Liver (tissue), 9 donors: Measurements from ENCODE around the gene ZBED3. TPM values are rescaled to one million over a fixed set of nuclear protein-coding genes. Genes with fewer than 3 reads are reported as not detected.
"Not testable (repeated sequence)": the region's sequence is repeated elsewhere in the genome, so short reads cannot be mapped to it uniquely, and the experiment has no call there.

Experiments
- DNase-seq: peaks from one replicate; pipeline ENCODE4 v3.0.0-alpha.2; 2017; ENCODE audit warnings: low spot score
- H3K27ac ChIP-seq, 2 donors: one replicate each; pipeline ENCODE4 v1.7.0; 2013; ENCODE audit warnings: inconsistent platforms in 2 of 2, low read length in 2 of 2, control low read depth in 1 of 2, low read depth in 1 of 2, mild to moderate bottlenecking in 1 of 2
- H3K27me3 ChIP-seq, 4 donors: one replicate each; pipeline versions ENCODE4 v1.6.1 to v1.7.0; 2013; ENCODE audit warnings: low read length in 3 of 4, inconsistent platforms in 1 of 4, mild to moderate bottlenecking in 1 of 4, moderate library complexity in 1 of 4; ENCODE audit not compliant: control insufficient read depth in 4 of 4, insufficient read depth in 4 of 4
- H3K36me3 ChIP-seq, 4 donors: one replicate each; pipeline versions ENCODE4 v1.6.1 to v1.7.0; 2013; ENCODE audit warnings: low read length in 3 of 4, mild to moderate bottlenecking in 3 of 4, low read depth in 1 of 4, moderate library complexity in 1 of 4; ENCODE audit not compliant: control insufficient read depth in 4 of 4, insufficient read depth in 3 of 4
- H3K4me1 ChIP-seq, 4 donors: one replicate each; pipeline versions ENCODE4 v1.6.1 to v1.7.0; 2013; ENCODE audit warnings: low read length in 3 of 4, mild to moderate bottlenecking in 3 of 4, moderate library complexity in 1 of 4; ENCODE audit not compliant: control insufficient read depth in 4 of 4, insufficient read depth in 4 of 4
- H3K4me3 ChIP-seq, 3 donors: one replicate each; pipeline versions ENCODE4 v1.6.1 to v1.7.0; 2013; ENCODE audit warnings: low read length in 3 of 3, control low read depth in 1 of 3, low read depth in 1 of 3, mild to moderate bottlenecking in 1 of 3
- H3K9ac ChIP-seq, 2 donors: one replicate each; pipeline ENCODE4 v1.7.0; 2013; ENCODE audit warnings: low read length in 2 of 2, mild to moderate bottlenecking in 2 of 2, moderate library complexity in 2 of 2, control low read depth in 1 of 2, low read depth in 1 of 2
- H3K9me3 ChIP-seq, 4 donors: one replicate each; pipeline versions ENCODE4 v1.6.1 to v1.7.0; 2013; ENCODE audit warnings: low read length in 3 of 4; ENCODE audit not compliant: control insufficient read depth in 4 of 4
- ATF3 ChIP-seq: IDR thresholded peaks from 2 replicates; pipeline ENCODE4 v1.6.1; 2016; ENCODE audit warnings: antibody characterized with exemption
- CTCF ChIP-seq: fragments of 150-350 bp; IDR thresholded peaks from 2 replicates; pipeline ENCODE4 v1.5.1; 2017; ENCODE audit warnings: improper control_type of control experiment, low read depth, low read length; ENCODE audit not compliant: missing input control
- EGR1 ChIP-seq, 2 donors: IDR thresholded peaks; 2 replicates each; pipeline ENCODE4 v1.6.1; 2016 to 2018; ENCODE audit warnings: antibody characterized with exemption in 2 of 2, low read depth in 2 of 2
- FOXA1 ChIP-seq: IDR thresholded peaks from 2 replicates; pipeline ENCODE4 v1.6.1; 2016; ENCODE audit warnings: antibody characterized with exemption
- GABPA ChIP-seq, 2 donors: IDR thresholded peaks in 1 of 2; conservative IDR thresholded peaks in 1 of 2; 2 replicates each; pipeline ENCODE4 v1.6.1; 2016; ENCODE audit warnings: antibody characterized with exemption in 2 of 2, mild to moderate bottlenecking in 1 of 2, moderate library complexity in 1 of 2
- HNF4A ChIP-seq, 2 donors: conservative IDR thresholded peaks; 2 replicates each; pipeline ENCODE4 v1.6.1; 2016; ENCODE audit warnings: antibody characterized with exemption in 2 of 2, mild to moderate bottlenecking in 2 of 2
- HNF4G ChIP-seq: IDR thresholded peaks from 2 replicates; pipeline ENCODE4 v1.6.1; 2016; ENCODE audit warnings: antibody characterized with exemption
- NR2F2 ChIP-seq: IDR thresholded peaks from 2 replicates; pipeline ENCODE4 v1.6.1; 2016; ENCODE audit warnings: antibody characterized with exemption
- RAD21 ChIP-seq, 2 donors: IDR thresholded peaks; 2 replicates each; pipeline ENCODE4 v1.6.1; 2016; ENCODE audit warnings: antibody characterized with exemption in 2 of 2, mild to moderate bottlenecking in 2 of 2
- REST ChIP-seq: IDR thresholded peaks from 2 replicates; pipeline ENCODE4 v1.6.1; 2016; ENCODE audit warnings: antibody characterized with exemption, mild to moderate bottlenecking
- SP1 ChIP-seq: IDR thresholded peaks from 2 replicates; pipeline ENCODE4 v1.6.1; 2018; ENCODE audit warnings: antibody characterized with exemption, mild to moderate bottlenecking
- TAF1 ChIP-seq: conservative IDR thresholded peaks from 2 replicates; pipeline ENCODE4 v1.6.1; 2016; ENCODE audit warnings: antibody characterized with exemption, mild to moderate bottlenecking
- YY1 ChIP-seq: IDR thresholded peaks from 2 replicates; pipeline ENCODE4 v1.6.1; 2016; ENCODE audit warnings: antibody characterized with exemption, mild to moderate bottlenecking
- ZBTB33 ChIP-seq: IDR thresholded peaks from 2 replicates; pipeline ENCODE4 v1.6.1; 2016; ENCODE audit warnings: antibody characterized with exemption
- WGBS: extraction: QIAGEN DNeasy Blood & Tissue Kit; methylation state at CpG from one replicate; pipeline ENCODE4 v1.1.7; 2013; 5-methylcytosine and 5-hydroxymethylcytosine counted together
- polyA plus RNA-seq, 2 donors: library from polyadenylated mRNA; stranded (reverse) in 1 of 2; unstranded in 1 of 2; fragments of 200-250 nt in 1 of 2; fragments of >200 nt in 1 of 2; fragmentation: Nextera tagmentation in 1 of 2; extraction: Ambion mirVana in 1 of 2; gene quantifications; one replicate each; pipeline versions ENCODE4 v1.2.1 to v1.2.3, GENCODE V29; 2013 to 2015
- total RNA-seq, 2 donors: library from RNA; depleted of rRNA; stranded (reverse); fragments of >200 nt; gene quantifications; one replicate each; pipeline ENCODE4 v1.2.3, GENCODE V29; 2014
- donor health status: healthy.
- donor health status: healthy.
- donor health status: healthy.
- donor health status: healthy.
- donor health status: healthy.

ZBED3 gene
- total and polyA plus RNA-seq, 4 donors: 2.1 to 5.2 (median 4.0) TPM

GRCh38 chr5:77117161-77117560 is 30.1 kb upstream of the ZBED3 start:
- H3K36me3 ChIP-seq: no peaks in the 10 kb centered on the region
- H3K4me1 ChIP-seq: no peaks in the 10 kb centered on the region
- no peak overlapping the region for H3K4me3 ChIP-seq
- H3K9me3 ChIP-seq: no peaks in the 10 kb centered on the region
- H3K27me3 ChIP-seq: no peaks in the 10 kb centered on the region
- TF ChIP-seq HNF4A (conservative IDR thresholded peaks at IDR 0.05): no peak
- no peak for TF ChIP-seq YY1
- no peak for TF ChIP-seq REST
- no peak for TF ChIP-seq SP1
- no peak for TF ChIP-seq HNF4G
- no peak for TF ChIP-seq EGR1 (IDR thresholded peaks at IDR 0.05; ENCODE audit: low read depth in 2 of 2)
- no peak for TF ChIP-seq CTCF
- TF ChIP-seq ZBTB33: no peak
- TF ChIP-seq GABPA (IDR thresholded peaks at IDR 0.05 in 1 of 2, conservative IDR thresholded peaks at IDR 0.05 in 1 of 2): no peak
- TF ChIP-seq RAD21 (IDR thresholded peaks at IDR 0.05): no peak
- TF ChIP-seq NR2F2: no peak
- no peak for TF ChIP-seq FOXA1
- TF ChIP-seq TAF1: no peak
- TF ChIP-seq ATF3: no peak
- H3K27ac ChIP-seq: no peak overlapping the region
- H3K9ac ChIP-seq: no peak overlapping the region
- no peak for DNase-seq
- 86% methylated on average over 2 of the region's 2 CpGs for WGBS

GRCh38 chr5:77107035-77107434 is 19.9 kb upstream of the ZBED3 start:
- H3K27me3 ChIP-seq, H3K9me3 ChIP-seq, DNase-seq, H3K36me3 ChIP-seq, H3K4me3 ChIP-seq, H3K9ac ChIP-seq, H3K4me1 ChIP-seq, H3K27ac ChIP-seq: not testable (repeated sequence)
- WGBS: 95% methylated on average over 4 of the region's 4 CpGs
